ENCODE data around the gene ARID1B. TPM values are rescaled to one million over a fixed set of nuclear protein-coding genes. Genes with fewer than 3 reads are reported as not detected.

The ARID1B gene
- total RNA-seq, 1 experiment from 2014 or later = 60.3 TPM

DNA sequence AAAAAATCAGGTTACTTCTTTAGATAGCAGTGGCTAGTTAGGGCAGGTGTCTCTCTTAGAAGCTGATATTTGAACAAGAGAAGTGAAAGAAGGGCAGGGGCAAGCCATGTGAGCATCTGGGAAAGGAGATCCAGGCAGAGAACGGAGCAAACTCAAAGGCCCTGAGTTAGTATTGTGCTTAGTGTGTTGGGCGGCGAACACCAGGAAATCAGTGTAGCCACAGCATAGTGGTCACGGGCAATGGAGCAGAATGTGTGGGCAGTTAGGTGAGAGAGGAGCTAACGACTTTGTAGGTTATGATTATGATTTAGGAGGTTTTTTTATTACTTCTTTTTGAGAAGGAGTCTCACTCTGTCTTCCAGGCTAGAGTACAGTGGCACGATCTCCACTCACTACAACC is 316.9 kb downstream of the ARID1B start (continued):
- TF ChIP-seq, protein P1, sequence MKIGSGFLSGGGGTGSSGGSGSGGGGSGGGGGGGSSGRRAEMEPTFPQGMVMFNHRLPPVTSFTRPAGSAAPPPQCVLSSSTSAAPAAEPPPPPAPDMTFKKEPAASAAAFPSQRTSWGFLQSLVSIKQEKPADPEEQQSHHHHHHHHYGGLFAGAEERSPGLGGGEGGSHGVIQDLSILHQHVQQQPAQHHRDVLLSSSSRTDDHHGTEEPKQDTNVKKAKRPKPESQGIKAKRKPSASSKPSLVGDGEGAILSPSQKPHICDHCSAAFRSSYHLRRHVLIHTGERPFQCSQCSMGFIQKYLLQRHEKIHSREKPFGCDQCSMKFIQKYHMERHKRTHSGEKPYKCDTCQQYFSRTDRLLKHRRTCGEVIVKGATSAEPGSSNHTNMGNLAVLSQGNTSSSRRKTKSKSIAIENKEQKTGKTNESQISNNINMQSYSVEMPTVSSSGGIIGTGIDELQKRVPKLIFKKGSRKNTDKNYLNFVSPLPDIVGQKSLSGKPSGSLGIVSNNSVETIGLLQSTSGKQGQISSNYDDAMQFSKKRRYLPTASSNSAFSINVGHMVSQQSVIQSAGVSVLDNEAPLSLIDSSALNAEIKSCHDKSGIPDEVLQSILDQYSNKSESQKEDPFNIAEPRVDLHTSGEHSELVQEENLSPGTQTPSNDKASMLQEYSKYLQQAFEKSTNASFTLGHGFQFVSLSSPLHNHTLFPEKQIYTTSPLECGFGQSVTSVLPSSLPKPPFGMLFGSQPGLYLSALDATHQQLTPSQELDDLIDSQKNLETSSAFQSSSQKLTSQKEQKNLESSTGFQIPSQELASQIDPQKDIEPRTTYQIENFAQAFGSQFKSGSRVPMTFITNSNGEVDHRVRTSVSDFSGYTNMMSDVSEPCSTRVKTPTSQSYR (CRISPR knock-in tag; IDR thresholded peaks at IDR 0.05) = no peak
- no peak for TF ChIP-seq JAZF1 (CRISPR knock-in tag; IDR thresholded peaks at IDR 0.05)

DNA sequence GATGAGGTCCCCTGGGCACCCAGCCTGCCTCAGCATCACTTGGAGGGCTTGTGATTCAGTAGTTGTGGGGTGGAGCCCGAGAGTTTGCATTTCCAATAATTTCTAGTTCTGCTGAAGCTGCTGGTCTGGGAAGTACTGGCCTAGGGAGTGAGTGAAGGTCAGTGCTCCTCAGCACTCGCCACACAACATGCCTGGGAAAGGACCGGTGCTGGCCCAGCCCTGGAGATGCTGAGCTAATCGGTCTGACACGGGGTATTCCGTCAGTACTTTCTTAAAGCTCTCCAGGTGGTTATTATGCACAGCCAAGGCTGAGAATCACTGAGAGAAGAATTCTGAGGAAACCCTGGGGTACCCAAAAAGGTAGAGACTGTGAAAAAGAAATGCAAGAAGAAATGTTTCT is 317.9 kb downstream of the ARID1B start:
- ATAC-seq (no peak), DNase-seq (ENCODE audit: low spot score) (no peak)
- Mint-ChIP-seq H3K9me3 (no peaks in the 10 kb centered on the region), H3K27ac (no peak overlapping the region), H3K4me3 (no peak overlapping the region), H3K27me3 (ENCODE audit: low read depth) (no peaks in the 10 kb centered on the region), H3K4me1 (peaks cover 43% of the 10 kb centered on the region), H3K36me3 (peaks cover 4% of the 10 kb centered on the region; the same call in 1 of the 2 replicates)
- ChIA-PET CTCF (no interaction called here), POLR2A (no interaction called here)
- TF ChIP-seq, protein P2, sequence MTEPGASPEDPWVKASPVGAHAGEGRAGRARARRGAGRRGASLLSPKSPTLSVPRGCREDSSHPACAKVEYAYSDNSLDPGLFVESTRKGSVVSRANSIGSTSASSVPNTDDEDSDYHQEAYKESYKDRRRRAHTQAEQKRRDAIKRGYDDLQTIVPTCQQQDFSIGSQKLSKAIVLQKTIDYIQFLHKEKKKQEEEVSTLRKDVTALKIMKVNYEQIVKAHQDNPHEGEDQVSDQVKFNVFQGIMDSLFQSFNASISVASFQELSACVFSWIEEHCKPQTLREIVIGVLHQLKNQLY (CRISPR knock-in tag; IDR thresholded peaks at IDR 0.05) = no peak
- TF ChIP-seq, protein P3, sequence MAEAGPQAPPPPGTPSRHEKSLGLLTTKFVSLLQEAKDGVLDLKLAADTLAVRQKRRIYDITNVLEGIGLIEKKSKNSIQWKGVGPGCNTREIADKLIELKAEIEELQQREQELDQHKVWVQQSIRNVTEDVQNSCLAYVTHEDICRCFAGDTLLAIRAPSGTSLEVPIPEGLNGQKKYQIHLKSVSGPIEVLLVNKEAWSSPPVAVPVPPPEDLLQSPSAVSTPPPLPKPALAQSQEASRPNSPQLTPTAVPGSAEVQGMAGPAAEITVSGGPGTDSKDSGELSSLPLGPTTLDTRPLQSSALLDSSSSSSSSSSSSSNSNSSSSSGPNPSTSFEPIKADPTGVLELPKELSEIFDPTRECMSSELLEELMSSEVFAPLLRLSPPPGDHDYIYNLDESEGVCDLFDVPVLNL (CRISPR knock-in tag; IDR thresholded peaks at IDR 0.05; ENCODE audit: borderline replicate concordance, low read depth) = no peak
- no peak for TF ChIP-seq NFE2L1 (CRISPR knock-in tag; IDR thresholded peaks at IDR 0.05)
- TF ChIP-seq ZNF219 (CRISPR knock-in tag; IDR thresholded peaks at IDR 0.05; ENCODE audit: borderline replicate concordance) = no peak
- TF ChIP-seq, protein P4, sequence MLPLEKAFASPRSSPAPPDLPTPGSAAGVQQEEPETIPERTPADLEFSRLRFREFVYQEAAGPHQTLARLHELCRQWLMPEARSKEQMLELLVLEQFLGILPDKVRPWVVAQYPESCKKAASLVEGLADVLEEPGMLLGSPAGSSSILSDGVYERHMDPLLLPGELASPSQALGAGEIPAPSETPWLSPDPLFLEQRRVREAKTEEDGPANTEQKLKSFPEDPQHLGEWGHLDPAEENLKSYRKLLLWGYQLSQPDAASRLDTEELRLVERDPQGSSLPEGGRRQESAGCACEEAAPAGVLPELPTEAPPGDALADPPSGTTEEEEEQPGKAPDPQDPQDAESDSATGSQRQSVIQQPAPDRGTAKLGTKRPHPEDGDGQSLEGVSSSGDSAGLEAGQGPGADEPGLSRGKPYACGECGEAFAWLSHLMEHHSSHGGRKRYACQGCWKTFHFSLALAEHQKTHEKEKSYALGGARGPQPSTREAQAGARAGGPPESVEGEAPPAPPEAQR (CRISPR knock-in tag; IDR thresholded peaks at IDR 0.05) = no peak
- TF ChIP-seq, protein P5, sequence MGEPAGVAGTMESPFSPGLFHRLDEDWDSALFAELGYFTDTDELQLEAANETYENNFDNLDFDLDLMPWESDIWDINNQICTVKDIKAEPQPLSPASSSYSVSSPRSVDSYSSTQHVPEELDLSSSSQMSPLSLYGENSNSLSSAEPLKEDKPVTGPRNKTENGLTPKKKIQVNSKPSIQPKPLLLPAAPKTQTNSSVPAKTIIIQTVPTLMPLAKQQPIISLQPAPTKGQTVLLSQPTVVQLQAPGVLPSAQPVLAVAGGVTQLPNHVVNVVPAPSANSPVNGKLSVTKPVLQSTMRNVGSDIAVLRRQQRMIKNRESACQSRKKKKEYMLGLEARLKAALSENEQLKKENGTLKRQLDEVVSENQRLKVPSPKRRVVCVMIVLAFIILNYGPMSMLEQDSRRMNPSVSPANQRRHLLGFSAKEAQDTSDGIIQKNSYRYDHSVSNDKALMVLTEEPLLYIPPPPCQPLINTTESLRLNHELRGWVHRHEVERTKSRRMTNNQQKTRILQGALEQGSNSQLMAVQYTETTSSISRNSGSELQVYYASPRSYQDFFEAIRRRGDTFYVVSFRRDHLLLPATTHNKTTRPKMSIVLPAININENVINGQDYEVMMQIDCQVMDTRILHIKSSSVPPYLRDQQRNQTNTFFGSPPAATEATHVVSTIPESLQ (CRISPR knock-in tag; IDR thresholded peaks at IDR 0.05) = no peak
- TF ChIP-seq, protein P6, sequence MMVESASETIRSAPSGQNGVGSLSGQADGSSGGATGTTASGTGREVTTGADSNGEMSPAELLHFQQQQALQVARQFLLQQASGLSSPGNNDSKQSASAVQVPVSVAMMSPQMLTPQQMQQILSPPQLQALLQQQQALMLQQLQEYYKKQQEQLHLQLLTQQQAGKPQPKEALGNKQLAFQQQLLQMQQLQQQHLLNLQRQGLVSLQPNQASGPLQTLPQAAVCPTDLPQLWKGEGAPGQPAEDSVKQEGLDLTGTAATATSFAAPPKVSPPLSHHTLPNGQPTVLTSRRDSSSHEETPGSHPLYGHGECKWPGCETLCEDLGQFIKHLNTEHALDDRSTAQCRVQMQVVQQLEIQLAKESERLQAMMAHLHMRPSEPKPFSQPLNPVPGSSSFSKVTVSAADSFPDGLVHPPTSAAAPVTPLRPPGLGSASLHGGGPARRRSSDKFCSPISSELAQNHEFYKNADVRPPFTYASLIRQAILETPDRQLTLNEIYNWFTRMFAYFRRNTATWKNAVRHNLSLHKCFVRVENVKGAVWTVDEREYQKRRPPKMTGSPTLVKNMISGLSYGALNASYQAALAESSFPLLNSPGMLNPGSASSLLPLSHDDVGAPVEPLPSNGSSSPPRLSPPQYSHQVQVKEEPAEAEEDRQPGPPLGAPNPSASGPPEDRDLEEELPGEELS (CRISPR knock-in tag; IDR thresholded peaks at IDR 0.05) = no peak
- no peak for TF ChIP-seq ZNF121 (CRISPR knock-in tag; IDR thresholded peaks at IDR 0.05)
- TF ChIP-seq, protein P7, sequence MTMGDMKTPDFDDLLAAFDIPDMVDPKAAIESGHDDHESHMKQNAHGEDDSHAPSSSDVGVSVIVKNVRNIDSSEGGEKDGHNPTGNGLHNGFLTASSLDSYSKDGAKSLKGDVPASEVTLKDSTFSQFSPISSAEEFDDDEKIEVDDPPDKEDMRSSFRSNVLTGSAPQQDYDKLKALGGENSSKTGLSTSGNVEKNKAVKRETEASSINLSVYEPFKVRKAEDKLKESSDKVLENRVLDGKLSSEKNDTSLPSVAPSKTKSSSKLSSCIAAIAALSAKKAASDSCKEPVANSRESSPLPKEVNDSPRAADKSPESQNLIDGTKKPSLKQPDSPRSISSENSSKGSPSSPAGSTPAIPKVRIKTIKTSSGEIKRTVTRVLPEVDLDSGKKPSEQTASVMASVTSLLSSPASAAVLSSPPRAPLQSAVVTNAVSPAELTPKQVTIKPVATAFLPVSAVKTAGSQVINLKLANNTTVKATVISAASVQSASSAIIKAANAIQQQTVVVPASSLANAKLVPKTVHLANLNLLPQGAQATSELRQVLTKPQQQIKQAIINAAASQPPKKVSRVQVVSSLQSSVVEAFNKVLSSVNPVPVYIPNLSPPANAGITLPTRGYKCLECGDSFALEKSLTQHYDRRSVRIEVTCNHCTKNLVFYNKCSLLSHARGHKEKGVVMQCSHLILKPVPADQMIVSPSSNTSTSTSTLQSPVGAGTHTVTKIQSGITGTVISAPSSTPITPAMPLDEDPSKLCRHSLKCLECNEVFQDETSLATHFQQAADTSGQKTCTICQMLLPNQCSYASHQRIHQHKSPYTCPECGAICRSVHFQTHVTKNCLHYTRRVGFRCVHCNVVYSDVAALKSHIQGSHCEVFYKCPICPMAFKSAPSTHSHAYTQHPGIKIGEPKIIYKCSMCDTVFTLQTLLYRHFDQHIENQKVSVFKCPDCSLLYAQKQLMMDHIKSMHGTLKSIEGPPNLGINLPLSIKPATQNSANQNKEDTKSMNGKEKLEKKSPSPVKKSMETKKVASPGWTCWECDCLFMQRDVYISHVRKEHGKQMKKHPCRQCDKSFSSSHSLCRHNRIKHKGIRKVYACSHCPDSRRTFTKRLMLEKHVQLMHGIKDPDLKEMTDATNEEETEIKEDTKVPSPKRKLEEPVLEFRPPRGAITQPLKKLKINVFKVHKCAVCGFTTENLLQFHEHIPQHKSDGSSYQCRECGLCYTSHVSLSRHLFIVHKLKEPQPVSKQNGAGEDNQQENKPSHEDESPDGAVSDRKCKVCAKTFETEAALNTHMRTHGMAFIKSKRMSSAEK (CRISPR knock-in tag; IDR thresholded peaks at IDR 0.05; ENCODE audit: borderline replicate concordance) = no peak
- no peak for TF ChIP-seq ZNF416 (CRISPR knock-in tag; IDR thresholded peaks at IDR 0.05)
- TF ChIP-seq RORB (CRISPR knock-in tag; IDR thresholded peaks at IDR 0.05) = no peak
- TF ChIP-seq, protein P8, sequence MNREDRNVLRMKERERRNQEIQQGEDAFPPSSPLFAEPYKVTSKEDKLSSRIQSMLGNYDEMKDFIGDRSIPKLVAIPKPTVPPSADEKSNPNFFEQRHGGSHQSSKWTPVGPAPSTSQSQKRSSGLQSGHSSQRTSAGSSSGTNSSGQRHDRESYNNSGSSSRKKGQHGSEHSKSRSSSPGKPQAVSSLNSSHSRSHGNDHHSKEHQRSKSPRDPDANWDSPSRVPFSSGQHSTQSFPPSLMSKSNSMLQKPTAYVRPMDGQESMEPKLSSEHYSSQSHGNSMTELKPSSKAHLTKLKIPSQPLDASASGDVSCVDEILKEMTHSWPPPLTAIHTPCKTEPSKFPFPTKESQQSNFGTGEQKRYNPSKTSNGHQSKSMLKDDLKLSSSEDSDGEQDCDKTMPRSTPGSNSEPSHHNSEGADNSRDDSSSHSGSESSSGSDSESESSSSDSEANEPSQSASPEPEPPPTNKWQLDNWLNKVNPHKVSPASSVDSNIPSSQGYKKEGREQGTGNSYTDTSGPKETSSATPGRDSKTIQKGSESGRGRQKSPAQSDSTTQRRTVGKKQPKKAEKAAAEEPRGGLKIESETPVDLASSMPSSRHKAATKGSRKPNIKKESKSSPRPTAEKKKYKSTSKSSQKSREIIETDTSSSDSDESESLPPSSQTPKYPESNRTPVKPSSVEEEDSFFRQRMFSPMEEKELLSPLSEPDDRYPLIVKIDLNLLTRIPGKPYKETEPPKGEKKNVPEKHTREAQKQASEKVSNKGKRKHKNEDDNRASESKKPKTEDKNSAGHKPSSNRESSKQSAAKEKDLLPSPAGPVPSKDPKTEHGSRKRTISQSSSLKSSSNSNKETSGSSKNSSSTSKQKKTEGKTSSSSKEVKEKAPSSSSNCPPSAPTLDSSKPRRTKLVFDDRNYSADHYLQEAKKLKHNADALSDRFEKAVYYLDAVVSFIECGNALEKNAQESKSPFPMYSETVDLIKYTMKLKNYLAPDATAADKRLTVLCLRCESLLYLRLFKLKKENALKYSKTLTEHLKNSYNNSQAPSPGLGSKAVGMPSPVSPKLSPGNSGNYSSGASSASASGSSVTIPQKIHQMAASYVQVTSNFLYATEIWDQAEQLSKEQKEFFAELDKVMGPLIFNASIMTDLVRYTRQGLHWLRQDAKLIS (CRISPR knock-in tag; IDR thresholded peaks at IDR 0.05; ENCODE audit: borderline replicate concordance) = no peak
- no peak for TF ChIP-seq JAZF1 (CRISPR knock-in tag; IDR thresholded peaks at IDR 0.05)
- no peak for TF ChIP-seq KAT7 (CRISPR knock-in tag; IDR thresholded peaks at IDR 0.05; ENCODE audit: borderline replicate concordance)
- no peak for TF ChIP-seq CBFB (CRISPR knock-in tag; IDR thresholded peaks at IDR 0.05; ENCODE audit: low read depth)
- TF ChIP-seq NR3C1 (CRISPR knock-in tag; conservative IDR thresholded peaks at IDR 0.05; ENCODE audit: low read depth) = no peak
